HepG2 (cell line): ENCODE data around the gene DLX3. TPM values are rescaled to one million over a fixed set of nuclear protein-coding genes. Genes with fewer than 3 reads are reported as not detected.

ENCODE experiments used
- DBP ChIP-seq: sonication (generic); formaldehyde crosslinking; IDR thresholded peaks from 2 replicates; pipeline ENCODE4 v1.4.0; 2020; ENCODE audit warnings: missing genetic modification reagents; ENCODE audit errors: not compliant biosample characterization
- KMT2B ChIP-seq: IDR thresholded peaks from 2 replicates; pipeline ENCODE4 v1.6.1; 2016; ENCODE audit warnings: missing genetic modification reagents, missing compliant biosample characterization
- RBFOX2 ChIP-seq: fragments of 200-400 bp; formaldehyde crosslinking; IDR thresholded peaks from 2 replicates; pipeline ENCODE4 v1.6.1; 2017; ENCODE audit warnings: low read depth, mild to moderate bottlenecking, low read length
- SNAPC4 ChIP-seq: sonication (generic); formaldehyde crosslinking; IDR thresholded peaks from 2 replicates; pipeline ENCODE4 v1.4.0; 2020; ENCODE audit warnings: mild to moderate bottlenecking, missing genetic modification reagents
- polyA plus RNA-seq, 8 experiments: library from polyadenylated mRNA; depleted of rRNA in 3 of 8; stranded (reverse) in 7 of 8; unstranded in 1 of 8; fragments of >200 nt; fragmentation: Illumina TruSeq in 4 of 8; extraction: Trizol in 4 of 8; gene quantifications; 2 replicates each; pipeline versions ENCODE4 v1.2.1 to v1.2.3, GENCODE V29; 2011 to 2016; ENCODE audit warnings: low read depth in 4 of 8, missing spikeins in 1 of 8, mixed read lengths in 1 of 8; ENCODE audit not compliant: insufficient read depth in 1 of 8
- total RNA-seq, 5 experiments: library from RNA; depleted of rRNA; stranded (reverse); fragments of >200 nt; fragmentation: Illumina TruSeq; extraction: Trizol; gene quantifications; 2 replicates each; pipeline ENCODE4 v1.2.3, GENCODE V29; 2016; ENCODE audit warnings: low read depth in 1 of 5

The DLX3 gene
- total and polyA plus RNA-seq, 2 of the 13 experiments (the other 11 are each of a cell fraction or from before 2014, with no cell fraction given) = 0.03 TPM; not detected in 1

GRCh38 chr17:50037321-50038107 lies 42.5 kb upstream of the DLX3 start (continued):
- TF ChIP-seq RBFOX2 (no peak), KMT2B (CRISPR knock-in tag) (no peak), SNAPC4 (CRISPR knock-in tag) (no peak), DBP (CRISPR knock-in tag) (no peak)
